HG03039 (cell line): ENCODE measurements around the gene LPO.

ENCODE experiments used
- ATAC-seq: cut with Tn5 transposase; IDR thresholded peaks from one replicate; pipeline ENCODE4 v1.9.1; 2021; ENCODE audit warnings: mild to moderate bottlenecking, moderate library complexity; ENCODE audit not compliant: unreplicated experiment

LPO gene

DNA sequence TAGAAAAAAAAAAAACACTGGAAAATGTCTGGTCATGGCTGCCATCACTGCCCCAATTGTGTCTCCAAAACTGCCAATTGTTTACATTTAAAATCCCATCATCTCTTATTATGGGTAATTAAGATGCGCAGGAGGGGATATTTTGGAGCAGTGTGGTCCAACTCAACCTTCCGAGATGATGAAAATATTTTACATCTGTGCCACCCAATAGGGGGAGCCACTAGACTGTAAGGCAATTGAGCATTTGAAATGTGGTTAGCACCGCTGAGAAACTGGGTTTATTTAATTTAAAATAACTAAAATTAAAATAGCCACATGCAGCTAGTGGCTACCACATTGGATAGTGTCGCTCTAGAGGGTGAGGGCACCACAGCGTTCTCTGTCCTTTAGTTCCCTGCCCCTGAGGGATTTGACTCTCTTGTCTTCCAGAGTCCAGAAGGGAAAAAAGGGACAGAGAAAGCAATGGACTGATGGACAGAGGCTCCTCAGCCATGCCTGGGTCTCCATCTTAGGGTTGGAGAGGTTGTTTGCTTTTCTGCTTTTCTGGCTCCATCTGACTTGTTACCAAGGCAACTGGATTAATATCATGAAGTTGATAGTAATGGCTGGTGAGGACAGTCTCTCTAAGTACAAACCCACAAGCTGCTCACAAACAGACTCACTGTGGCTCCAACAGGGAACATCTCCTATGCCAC, 38.9 kb downstream of the LPO start:
- ATAC-seq = no peak

GRCh38 chr17:58277802-58278595, 39.6 kb downstream of the LPO start:
- ATAC-seq = no peak

- ATAC-seq = no peak
These were observed 40.3 kb downstream of the LPO start for GRCh38 chr17:58278661-58279015.

- ATAC-seq = no peak
These were observed 40.8 kb downstream of the LPO start for GRCh38 chr17:58279016-58279711.

DNA sequence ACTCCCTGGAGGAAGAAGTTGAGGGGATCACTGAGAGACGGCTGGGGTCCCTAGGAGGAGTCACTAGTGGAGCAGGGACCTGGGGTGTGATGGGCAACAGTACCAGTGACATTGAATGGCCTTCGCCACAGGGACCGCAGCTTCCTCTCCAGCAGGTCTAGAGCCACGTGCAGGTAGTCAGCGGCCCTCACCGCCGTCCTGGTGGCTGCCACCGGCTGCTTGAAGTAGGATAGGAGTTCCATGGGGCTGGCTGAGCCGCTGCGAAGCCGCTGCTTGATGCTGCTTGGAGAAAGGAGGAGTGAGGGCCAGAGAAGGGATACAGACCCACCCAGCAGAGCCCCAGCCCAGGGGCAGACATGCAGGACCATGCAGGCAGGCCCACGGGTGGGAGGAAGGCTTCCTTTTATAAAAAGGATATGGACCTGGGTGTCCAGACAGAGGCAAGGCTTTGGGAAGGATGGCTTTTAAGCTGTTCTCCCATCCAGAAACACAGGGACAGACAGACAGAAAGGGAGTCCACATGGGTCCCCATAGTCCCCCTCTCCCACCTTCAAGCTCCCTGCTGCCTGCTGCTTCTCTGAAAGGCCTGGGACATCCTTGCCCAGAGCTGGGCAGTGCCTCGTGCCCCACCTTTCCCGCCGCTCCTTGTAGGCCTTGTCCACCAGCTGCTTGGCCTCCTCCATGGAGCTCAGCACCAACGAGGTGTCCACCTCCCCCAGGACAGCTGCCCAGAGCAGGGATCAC, 41.5 kb downstream of the LPO start:
- ATAC-seq = no peak

GRCh38 chr17:58280480-58281217, 42.3 kb downstream of the LPO start, which contains the start of gene MPO:
Gene MPO (minus strand): TSS chr17:58280935. CDS start chr17:58280758, 177 bp downstream.
- ATAC-seq = no peak

- ATAC-seq = no peak
These were observed 43.2 kb downstream of the LPO start for GRCh38 chr17:58281511-58282011.

- no peak for ATAC-seq
These were observed 44.1 kb downstream of the LPO start for GRCh38 chr17:58282442-58282841.

GRCh38 chr17:58283674-58284612, 45.6 kb downstream of the LPO start:
- no peak for ATAC-seq

GRCh38 chr17:58284613-58285421, 46.4 kb downstream of the LPO start:
- no peak for ATAC-seq

GRCh38 chr17:58285422-58285810, 47.0 kb downstream of the LPO start:
- no peak for ATAC-seq

GRCh38 chr17:58289869-58290268, 51.5 kb downstream of the LPO start:
- ATAC-seq = no peak

GRCh38 chr17:58291246-58291645, 52.9 kb downstream of the LPO start:
- ATAC-seq = no peak

DNA sequence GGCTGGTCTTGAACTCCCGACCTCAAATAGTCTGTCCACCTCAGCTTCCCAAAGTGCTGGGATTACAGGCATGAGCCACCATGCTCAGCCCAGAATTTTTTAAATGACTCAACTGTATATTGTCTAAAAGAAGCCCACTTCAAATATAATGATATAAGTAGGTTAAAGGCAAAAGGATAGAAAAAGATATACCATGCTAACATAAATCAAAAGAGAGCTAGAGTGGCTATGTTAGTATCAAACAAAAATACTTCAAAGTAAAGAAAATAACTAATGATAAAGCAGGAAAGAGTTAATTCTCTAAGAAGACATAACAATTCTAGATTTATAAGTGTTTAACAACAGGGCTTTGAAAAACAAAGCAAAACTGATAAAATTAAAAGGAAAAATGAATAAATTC, 55.6 kb downstream of the LPO start:
- ATAC-seq = no peak

GRCh38 chr17:58300336-58300735, 62.0 kb downstream of the LPO start:
- ATAC-seq = no peak

DNA sequence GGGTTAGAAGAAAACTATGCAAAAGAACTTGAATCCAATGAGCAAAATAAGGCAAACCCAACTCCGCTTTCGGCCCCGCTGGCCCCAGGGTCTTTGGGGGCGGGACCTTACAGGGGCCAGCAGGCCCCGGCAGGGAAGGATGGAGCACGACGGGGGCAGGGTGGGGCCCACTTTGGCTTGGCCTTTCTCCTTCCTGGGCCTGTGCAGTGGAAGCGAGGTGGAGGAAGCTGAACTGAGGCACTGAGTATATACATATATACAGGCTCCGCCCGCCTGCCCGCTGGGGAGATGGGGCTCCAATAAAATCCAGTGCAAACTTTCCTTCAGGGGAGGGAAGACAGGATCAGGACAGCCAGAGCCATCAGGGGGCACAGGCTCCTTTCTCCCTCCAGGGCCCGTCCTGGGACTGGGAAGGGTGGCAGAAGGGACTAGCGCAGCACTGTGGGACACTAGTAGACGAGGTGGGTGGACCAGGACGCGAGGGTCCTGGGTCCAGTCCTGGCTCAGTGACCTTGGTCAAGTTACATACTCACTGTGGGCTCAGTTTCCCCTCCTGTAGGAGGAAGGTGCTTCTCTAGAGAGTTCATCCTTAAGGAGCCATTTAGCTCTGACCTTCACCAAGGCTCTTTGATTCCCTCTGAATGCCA, 63.2 kb downstream of the LPO start:
- ATAC-seq = no peak

DNA sequence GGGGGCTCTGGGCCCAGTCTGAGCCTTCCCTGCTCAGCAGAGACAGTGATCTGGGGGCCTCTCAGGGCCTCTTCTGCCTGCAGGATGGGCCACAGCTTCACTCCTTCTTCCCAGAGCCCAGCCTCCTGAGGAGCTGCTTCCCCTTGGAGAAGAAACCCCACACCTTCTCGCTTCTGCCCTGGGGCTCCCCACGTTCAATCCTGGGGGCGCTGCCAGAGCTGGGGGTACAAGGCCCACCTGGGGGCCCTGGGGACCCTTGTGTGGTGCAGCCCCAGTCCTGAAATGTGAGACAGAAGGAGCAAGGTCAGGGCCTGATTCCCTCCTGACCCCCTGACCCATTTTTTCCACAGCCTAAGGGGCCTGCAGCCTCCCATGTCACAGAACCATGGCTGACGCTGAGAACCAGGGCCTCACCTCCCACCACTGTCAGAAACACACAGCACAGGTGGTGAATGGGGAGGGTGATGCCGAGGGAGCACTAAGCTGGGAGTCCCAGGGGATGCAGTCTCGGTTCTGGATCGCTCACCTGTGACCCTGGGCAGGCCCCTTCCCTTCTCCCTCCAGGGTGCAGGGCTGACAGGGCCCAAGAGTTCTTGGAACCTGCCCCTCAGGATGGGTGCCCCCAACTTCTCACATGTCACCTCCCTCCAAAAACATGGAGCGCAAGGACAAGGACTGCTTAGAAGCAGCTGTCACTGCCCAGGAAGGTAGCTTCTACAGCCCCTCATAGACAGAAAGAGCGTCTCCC, 64.0 kb downstream of the LPO start:
- ATAC-seq = no peak
